HepG2 (cell line): Measurements from ENCODE around the gene CDA.

Source experiments
- CHD2 ChIP-seq: IDR thresholded peaks from 2 replicates; pipeline ENCODE4 v1.6.1; 2011; ENCODE audit warnings: low read depth, low read length, improper control_type of control experiment
- TF ChIP-seq, protein P1 (sequence below): sonication (generic); formaldehyde crosslinking; IDR thresholded peaks from 2 replicates; pipeline ENCODE4 v1.8.0; 2022; ENCODE audit warnings: mild to moderate bottlenecking, missing genetic modification reagents, moderate library complexity

- no peak for TF ChIP-seq CHD2
- TF ChIP-seq, protein P1, sequence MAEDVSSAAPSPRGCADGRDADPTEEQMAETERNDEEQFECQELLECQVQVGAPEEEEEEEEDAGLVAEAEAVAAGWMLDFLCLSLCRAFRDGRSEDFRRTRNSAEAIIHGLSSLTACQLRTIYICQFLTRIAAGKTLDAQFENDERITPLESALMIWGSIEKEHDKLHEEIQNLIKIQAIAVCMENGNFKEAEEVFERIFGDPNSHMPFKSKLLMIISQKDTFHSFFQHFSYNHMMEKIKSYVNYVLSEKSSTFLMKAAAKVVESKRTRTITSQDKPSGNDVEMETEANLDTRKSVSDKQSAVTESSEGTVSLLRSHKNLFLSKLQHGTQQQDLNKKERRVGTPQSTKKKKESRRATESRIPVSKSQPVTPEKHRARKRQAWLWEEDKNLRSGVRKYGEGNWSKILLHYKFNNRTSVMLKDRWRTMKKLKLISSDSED (CRISPR knock-in tag), result no peak
These were observed 76.8 kb downstream of the CDA start for GRCh38 chr1:20665726-20666125.
